HUDEP-2 (cell line): ENCODE data around the gene SLAMF7.
"Not testable (repeated sequence)": the region's sequence is repeated elsewhere in the genome, so short reads cannot be mapped to it uniquely, and the experiment has no call there.

ENCODE experiments used
- DNase-seq, 76 experiments: peaks; one replicate each; lab custom pipeline; 2025; ENCODE audit not compliant: unreplicated experiment in 76 of 76; lab: John Stamatoyannopoulos, UW

SLAMF7 gene

DNA sequence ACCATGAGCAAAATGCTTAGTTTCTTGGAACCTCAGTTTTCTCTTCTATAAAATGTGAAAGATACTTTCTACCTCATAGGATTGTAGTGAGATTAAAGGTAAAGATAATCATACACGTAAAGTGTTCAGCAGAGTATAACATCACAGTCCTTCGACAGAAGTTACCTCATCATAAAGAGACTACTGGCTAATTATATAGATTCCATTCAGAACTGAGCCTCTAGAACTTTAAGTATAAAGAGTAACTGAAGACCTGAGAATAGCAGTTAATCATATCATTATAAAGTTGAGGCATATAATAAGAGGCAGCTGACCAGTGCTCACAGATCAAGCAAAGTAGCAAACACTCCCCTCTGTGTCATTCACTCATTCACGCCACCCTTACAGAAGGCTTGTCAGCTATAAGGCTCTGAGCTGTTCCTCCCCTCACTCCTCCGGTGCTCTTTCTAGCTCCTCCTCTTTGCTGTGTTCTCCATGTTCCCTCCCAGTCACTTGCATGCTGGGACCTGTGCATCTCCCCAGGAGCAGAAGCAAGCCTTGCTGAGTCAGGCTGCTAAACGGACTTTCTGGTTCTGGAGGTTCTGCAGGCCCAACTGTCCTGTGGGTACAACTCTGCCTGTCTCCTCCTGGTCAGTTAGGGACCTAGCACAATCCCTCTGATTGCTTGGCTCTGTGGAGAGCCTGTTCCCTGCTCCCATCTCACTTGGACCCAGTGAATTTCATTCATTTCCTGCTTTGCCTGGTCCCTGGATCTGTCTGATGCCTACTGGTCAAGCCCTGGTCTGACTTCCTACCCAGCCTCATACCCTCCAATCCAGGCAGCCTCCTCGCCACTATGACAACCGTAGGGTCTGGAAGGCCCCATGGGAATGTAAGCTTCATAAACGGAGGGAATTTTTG, 28.6 kb downstream of the SLAMF7 start:
- DNase-seq, result no peak

DNA sequence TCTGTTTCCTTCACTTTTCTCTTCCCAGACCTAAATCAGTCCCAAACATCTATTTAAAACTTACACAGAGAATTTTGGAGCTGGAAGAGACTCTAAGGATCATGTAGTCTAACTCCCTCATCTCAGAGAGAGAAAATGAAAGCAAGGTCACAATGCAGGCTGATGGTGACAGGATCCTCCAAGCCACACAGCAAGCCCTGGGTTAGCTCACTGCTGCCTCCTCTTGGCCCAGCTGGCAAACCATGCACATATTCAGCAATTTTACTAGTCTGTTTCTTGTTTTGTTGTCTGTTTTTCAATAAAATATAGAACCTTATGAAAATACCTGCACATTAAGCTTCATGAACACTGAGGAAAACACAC, 29.2 kb downstream of the SLAMF7 start:
- DNase-seq, result peak in 30 of 76 experiments; percentile 1 to 62 (median 25)

DNA sequence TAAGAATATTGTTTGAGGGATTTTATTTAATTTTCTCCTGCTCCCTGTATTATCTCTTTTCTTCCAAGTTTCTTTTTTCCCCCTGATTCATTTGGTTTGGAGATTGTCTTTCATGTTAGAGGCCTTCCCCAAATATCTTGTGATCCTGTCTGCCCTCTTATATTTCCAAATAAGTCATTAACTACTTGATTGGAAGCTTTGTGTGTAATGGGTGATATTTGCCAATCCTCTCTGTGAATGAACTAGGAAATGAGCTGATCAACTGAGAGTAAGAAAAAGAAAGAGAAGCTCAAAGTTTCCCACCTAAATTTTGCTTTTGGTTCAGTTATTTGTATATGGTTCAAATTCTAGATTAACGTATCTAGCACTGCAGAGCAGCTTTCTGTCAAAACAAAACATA, 33.3 kb downstream of the SLAMF7 start:
- no peak for DNase-seq

DNA sequence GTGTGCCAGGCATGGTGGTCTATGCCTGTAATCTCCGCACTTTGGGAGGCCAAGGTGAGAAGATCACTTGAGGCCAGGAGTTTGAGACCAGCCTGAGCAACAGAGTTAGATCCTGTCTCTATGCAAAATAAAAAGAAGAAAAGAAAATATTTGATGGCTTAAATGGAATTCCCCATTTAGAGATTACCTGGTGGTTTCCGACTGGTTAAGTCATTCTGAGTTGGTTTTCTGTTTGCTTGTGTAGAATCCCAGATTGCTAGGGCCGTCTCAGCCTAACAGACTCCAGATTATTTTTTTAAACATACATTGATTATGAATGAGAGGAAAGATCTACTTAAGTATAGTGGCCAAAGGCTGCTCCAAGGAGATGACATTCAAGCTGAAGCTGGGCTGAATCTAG, 34.0 kb downstream of the SLAMF7 start:
- DNase-seq, result no peak

DNA sequence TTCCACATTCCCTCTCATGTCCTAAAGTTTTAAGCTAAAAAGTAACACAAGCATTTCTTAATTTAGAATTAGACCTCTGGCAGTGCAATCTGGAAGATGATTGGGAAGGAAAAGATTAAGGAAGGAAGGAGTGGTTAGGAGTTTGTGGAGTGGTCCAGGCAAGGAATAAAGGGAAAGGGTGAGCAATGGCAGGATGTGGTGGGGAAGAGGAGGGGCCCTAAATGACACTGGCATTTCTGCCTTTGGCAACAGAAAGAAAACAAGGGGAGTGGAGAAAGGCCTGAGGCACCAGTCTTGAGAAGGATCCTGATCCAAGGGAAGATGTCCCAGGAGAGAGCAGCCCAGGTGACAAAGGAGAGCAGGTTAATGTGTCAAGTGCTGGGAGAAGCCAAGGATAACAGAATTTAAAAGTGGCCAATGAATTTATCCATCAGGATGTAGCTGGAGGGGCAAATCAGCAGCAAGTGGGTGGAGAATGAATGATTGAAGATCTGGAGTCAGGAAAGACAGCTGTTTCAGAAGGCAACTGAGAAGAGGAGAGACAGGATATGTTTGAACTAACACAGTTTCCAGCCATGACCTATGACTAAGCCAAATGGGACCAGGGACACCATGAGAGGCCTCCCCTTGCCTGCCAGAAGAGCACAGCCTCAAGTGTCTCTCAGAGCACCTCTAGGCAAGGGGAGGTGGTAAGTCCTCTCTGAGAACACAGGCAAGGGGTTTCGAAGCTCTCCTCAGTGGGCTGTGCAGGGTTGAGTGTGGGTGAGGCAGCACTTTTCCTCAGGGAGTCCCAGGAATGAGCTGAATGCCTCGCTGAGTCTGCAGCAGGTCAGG, 36.1 kb downstream of the SLAMF7 start:
- DNase-seq, result no peak

DNA sequence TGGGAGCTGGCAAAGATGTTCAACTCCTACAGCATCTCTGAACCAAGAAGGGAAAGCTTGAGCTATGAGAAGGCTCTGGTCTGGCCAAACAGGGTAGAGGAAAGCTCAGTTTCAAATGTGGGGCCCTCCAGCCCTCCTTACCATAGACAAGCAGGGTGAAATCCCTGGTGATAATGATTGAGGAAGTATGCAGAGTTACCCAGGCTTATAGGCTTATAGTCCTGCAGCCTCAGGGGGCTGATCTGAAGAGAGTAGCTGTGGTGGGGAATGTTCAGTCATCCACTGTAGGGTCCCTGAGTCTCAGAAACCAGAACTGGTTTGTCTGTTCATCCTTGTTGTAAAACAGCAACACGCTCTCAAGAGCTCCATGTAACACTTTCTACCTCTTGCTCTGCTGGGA, 37.1 kb downstream of the SLAMF7 start:
- no peak for DNase-seq

DNA sequence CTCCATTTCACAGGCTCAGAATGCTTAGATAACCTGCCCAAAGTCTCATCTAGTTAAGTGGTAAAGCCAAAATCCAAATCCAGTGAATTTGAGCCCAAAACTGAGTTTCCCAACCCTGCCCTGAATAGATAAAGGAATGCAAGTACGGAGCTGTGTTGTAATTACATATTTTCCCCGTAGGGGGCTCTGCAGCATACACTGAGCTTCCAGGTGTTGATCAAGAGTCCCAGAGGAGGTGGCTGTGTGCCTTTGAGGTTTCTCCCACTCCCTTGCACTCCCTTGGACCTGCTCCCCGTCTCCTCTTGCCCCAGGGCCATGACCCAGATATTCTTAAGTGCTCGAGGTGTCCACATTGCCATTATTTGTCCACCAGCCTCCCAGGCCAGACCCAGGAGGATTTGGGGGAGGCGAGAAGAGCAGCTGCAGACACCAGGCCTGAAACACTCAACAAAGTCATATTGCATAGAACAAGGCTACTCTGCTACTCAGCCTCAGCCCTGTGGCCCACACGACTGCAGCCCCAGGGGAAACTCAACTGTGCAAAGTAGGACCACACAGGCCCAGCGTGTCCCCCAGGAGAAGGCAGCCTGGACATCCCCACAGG, 38.5 kb downstream of the SLAMF7 start:
- peak in 43 of 76 experiments; percentile 1 to 69 (median 18) for DNase-seq

DNA sequence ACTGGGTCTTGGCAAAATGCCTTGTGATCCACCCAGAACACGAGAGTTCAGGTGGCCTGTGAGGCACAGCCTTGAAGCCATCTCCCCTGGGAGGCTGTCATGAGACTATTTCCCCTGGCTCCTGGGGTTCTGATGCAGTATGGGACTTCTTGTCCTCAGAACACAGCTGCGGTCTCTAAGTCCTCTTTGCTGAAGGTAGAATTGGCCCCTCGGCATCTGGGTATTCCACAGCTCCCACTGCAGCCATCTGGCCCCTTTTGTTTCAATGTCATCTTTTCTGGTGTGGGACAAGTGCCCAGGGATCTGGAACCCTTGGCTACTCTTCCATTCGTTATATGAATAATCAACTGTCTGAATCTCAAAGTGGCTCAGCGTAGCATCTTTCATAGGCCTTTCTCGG, 39.9 kb downstream of the SLAMF7 start:
- DNase-seq, result no peak

DNA sequence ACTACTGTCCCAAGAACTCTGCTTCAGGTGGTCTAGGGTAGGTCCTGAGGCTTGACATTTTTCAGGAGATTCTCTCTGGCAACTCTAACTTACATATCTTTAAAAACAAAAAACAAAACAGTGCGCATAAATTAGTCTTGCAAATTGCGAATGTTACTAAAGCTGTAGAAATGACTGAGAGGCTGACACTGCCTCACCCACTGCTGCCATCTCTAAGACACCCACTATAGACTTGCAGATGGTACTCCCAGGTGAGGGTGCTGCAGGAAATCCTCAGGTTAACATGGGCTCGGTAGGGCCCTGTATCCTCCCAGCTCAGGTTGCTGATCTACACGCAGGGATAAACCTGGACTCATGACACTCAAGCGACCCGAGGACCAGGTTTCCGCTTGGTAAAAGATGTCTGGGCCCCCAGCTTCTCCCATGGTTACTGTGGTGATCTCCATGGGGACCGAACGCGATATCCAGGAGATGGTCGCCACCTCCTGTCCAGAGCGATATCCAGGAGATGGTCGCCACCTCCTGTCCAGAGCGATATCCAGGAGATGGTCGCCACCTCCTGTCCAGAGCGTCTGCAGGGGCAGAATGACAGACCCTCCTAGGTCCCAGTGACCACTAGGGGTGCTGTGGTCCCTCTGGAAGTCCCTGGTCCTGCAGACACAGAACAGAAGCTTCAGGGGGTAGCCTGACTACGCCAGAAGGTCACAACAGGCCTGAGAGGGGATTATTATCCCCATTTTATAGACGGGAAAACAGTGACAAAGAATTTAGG, 40.8 kb downstream of the SLAMF7 start:
- peak in 36 of 76 experiments; percentile 2 to 45 (median 24) for DNase-seq

DNA sequence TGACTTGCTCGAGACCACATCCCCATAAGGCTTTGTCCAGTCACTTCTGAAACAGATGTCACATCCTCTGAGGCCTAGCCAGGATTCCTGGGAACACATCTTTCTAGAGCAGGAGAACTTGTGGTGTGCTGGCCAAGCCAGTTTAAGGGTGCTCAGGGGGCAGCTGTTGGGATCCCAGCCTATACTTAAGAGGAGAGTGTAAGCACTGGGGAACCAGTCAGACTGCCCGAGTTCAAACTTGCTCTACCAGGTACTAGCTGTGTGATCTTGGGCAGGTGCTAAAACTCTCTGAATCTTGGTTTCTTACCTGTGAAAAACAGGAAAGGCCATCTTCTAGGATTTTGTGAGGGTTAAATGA, 41.3 kb downstream of the SLAMF7 start:
- no peak for DNase-seq

DNA sequence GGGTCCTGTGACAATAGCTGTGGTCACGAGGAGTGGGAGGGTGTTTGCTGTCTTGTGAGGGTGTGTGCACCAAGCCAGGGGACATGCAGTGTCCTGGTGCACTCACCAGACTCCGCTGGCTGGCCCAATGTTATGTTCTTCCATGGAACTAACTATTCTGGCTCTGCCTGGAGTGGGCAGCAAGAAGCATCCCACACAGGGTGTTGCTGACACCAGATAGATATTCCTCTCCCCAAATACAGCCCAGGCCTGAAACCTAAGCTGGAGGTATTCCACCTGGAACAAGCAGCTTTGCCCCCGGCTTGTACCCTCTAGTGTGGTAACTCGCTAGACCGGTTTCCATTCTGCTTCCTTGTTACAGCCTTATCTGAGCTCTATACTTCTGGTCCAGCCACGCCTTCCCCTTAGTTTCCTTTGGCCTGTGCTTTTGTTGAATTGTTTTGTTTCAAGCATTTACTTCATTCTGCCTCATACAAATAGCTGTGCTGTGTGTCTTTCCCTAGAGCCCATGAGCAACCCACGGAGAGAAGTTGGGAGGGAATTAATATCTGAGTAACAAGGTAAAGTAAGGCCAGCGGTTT, 42.2 kb downstream of the SLAMF7 start:
- DNase-seq, result no peak

DNA sequence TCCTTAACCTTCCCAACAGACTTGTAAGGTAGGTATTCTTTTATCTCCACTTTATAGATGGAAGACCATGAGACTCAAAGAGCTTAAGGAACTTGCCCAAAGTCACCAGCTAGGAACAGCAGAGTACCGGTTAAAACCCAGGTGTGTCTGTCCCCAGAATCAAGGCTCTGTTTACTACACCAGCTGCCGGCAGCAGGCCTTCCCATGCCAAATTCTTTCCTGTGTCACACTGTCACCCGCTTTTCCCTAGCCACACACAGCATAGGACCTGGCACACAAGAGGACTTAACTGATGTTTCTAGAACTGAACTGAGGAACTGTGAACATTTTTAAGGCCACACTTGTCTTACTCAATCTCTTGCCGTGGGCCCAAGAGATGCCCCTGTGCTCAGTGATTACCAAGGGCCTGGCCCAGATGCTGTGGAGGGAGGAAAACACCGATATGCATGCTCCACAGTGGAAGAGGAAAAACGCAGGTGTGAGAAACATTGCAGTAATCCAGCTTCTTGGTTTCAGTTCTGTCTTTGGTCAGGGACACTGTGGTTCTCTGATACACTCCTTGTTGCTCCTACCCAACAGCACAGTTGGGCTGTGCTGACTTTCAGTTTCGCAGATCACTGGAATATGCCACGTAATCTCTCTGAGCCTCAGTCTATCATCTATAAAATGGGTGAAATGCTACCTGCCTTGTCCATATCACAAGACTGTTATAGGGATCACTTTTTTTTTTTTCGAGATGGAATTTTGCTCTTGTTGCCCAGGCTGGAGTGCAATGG, 43.1 kb downstream of the SLAMF7 start:
- no peak for DNase-seq

DNA sequence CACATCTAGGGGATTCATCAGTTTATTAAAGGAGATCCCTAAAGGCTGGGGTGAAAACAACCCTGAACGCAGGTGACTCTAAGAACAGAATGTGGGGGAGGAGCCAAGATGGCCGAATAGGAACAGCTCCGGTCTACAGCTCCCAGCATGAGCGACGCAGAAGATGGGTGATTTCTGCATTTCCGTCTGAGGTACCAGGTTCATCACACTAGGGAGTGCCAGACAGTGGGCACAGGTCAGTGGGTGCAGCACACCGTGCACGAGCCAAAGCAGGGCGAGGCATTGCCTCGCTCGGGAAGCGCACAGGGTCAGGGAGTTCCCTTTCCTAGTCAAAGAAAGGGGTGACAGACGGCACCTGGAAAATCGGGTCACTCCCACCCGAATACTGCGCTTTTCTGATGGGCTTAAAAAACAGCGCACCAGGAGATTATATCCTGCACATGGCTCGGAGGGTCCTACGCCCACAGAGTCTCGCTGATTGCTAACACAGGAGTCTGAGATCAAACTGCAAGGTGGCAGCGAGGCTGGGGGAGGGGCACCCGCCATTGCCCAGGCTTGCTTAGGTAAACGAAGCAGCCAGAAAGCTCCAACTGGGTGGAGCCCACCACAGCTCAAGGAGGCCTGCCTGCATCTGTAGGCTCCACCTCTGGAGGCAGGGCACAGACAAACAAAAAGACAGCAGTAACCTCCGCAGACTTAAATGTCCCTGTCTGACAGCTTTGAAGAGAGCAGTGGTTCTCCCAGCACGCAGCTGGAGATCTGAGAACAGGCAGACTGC, 44.1 kb downstream of the SLAMF7 start:
- not testable (repeated sequence) for DNase-seq

DNA sequence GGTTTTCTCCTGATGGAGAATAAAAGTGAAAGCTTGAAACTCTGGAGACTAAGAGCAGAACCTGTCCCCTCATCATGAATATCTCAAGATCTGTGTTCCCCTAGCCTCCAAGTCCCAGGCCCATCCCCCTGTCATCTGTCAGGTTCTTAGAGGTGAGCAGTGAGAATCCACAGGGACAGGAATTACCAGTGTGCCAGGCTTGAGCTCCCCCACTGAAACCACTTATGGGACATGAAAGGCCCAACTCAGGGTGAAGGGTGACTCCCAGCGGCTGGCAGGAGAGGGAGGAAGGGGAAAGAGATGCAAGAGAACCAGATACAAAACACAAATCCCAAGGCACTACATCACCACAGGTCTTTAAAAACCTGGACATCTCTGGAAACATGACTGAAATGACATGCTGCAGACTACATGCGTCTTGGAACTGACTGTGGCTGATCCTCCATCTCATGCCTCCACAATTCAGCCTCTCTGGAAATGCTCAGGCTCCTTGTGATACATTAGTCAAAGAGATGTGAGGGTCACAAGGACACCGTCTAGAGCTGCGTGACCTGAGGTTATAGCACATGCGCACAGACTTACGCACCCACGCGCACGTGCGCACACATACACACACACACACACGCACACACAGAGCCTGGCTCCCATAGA, 50.1 kb downstream of the SLAMF7 start:
- DNase-seq, result no peak

DNA sequence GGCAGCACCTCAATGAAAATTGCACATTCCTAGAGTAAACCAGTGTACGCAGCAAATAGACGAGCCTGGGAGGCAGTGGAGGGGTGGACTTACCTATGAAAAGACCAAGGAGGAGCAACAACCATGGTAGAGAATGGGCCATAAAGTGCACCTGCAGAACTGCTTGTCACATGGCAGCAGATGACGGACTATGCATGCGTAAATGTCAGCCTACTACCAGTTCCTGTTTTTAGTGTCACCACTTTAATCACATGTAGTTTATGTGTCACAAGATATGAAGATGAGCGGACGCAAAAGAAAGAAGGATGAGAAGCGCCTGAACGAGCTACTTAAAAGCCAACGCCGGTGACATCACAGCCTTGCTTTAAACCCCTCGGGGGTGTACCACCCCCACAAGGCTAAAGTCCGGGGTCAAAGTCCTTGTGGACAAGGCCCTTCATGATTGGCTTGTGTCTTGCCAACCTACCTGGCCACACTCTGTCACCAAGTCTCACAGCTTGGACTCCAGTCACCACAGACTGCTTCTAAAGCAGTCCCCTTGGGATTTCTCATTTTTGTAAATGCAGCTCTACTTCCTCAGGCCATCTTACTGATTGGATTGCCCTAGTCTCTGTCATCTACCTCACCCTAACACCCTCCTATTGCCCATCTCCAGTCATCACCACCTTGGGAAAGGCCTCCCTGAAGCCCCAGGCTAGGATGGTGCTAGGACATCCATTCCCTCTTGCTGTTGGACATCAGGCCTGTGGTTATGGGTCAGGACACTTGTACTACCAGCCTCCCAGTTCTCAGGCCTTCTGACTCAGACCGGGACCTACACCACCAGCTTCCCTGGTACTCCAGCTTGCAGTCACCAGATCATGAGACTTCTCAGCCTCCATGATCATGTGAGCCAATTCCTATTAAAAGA, 50.9 kb downstream of the SLAMF7 start:
- DNase-seq, result no peak

DNA sequence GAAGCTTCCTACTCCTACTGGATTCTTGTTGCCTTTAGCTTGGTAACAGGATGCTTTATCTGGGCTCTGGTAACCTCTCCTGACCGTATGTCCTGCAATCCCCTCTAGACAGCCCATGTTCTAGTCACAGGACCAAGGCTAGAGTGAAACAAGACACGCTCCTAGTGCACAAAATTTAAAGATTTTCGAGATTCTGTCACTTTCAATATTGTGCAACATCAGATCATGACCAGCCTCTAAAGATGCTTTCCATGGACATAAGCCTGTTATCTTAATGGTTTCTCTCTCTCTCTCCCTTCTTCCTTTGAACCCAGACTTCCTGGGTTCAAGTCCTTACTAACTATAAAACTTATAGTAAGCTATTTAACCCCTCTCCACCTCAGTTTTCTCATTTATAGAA, 55.3 kb downstream of the SLAMF7 start:
- DNase-seq, result no peak

DNA sequence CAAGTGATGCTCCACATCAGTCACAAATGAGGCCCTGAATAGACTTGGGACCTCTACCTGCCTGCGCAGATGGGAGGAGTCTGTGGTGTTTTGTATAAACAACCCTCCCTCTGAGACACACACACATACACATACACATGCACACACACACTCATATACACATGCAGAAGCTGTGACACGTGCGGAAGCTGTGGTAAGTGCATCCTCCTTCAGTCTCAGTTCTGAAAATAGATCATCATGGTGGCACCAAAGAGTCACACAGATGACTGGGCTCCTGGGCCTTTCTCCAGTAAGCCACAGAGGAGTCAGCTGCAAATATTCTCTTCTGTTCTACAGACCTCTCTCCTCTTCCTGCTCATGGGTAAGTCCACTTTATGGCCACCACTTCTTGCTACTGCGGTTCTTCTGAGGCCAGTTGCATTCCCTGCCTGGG, 56.9 kb downstream of the SLAMF7 start, which contains the start of gene LY9:
Gene LY9, plus strand, starts transcription at position 224 of the 433 bp plus-strand sequence. Its CDS starts 14 bp downstream, at position 238.
- DNase-seq, result peak in 1 of 76 experiments; percentile 12
